IgD-negative memory B cell (primary cell): ENCODE data around the gene CDH7. TPM values are rescaled to one million over a fixed set of nuclear protein-coding genes. Genes with fewer than 3 reads are reported as not detected.

Experiments used
- H3K27ac Mint-ChIP-seq, 3 donors: one replicate each; pipeline ENCODE4 v1.8.0; 2020 to 2022; ENCODE audit warnings: mild to moderate bottlenecking in 3 of 3, mixed read lengths in 3 of 3, moderate library complexity in 1 of 3
- H3K27me3 Mint-ChIP-seq: one replicate; pipeline ENCODE4 v1.8.0; 2021; ENCODE audit warnings: mixed read lengths
- H3K36me3 Mint-ChIP-seq: one replicate; pipeline ENCODE4 v1.8.0; 2020; ENCODE audit warnings: mild to moderate bottlenecking, mixed read lengths
- H3K4me1 Mint-ChIP-seq, 3 donors: one replicate each; pipeline ENCODE4 v1.8.0; 2020 to 2022; ENCODE audit warnings: mixed read lengths in 3 of 3, mild to moderate bottlenecking in 1 of 3
- H3K4me3 Mint-ChIP-seq, 4 donors: one replicate each; pipeline ENCODE4 v1.8.0; 2020 to 2022; ENCODE audit warnings: mild to moderate bottlenecking in 4 of 4, mixed read lengths in 4 of 4, moderate library complexity in 3 of 4
- H3K9me3 Mint-ChIP-seq, 3 donors: one replicate each; pipeline ENCODE4 v1.8.0; 2020 to 2021; ENCODE audit warnings: mixed read lengths in 3 of 3, mild to moderate bottlenecking in 1 of 3
- polyA plus RNA-seq: library from polyadenylated mRNA; unstranded; fragments of 300-500 nt; fragmentation: Illumina TruSeq; gene quantifications from one replicate; pipeline ENCODE4 v1.2.3, GENCODE V29; 2021

CDH7 gene
- polyA plus RNA-seq, 1 donor from 2014 or later: not detected

DNA sequence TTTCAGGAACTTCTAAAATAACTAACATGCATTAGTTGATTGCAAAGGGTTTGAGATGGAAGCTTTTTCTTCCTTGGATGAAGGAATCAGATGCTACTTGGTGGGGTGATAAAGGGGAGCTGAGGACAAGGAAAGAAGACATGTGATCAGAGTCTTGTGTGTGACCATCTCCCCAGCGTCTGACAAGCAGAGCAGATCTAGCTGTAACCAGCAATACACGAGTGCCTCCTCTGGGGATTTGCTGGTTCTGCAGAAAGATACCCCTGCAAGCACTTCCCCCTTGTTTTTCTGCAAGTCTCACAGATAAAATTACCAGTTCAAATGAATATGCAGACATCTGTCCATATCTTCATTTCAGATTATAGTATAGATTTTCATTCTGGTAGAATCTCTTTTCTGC lies 2.7 kb downstream of the CDH7 start:
- H3K4me3 Mint-ChIP-seq: no peak overlapping the region
- no peaks in the 10 kb centered on the region for H3K4me1 Mint-ChIP-seq
- H3K27ac Mint-ChIP-seq: no peak overlapping the region
- H3K36me3 Mint-ChIP-seq: no peaks in the 10 kb centered on the region
- peaks cover 5% of the 10 kb centered on the region for H3K27me3 Mint-ChIP-seq
- H3K9me3 Mint-ChIP-seq: peaks cover 0 to 3% (median 2%) of the 10 kb centered on the region in 3 donors

DNA sequence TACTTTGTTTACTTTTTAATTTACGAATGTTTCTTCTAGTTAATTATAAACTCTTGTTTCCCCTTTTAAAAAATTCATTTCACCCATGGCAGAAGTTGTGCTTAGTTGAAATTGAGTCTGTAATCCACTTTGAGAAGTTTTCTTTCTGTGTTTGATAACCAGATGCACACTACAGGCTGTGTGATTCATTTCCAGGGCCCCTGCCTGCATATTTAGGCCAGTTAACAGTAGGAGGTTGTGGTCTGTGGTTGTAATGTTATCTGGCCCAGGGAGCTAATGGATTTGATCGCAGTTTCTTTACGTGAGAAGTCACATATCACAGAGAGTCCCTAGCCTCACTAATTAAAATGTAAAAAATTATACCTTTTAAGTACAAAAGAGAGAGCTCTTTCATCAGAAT lies 3.3 kb downstream of the CDH7 start:
- H3K27me3 Mint-ChIP-seq: peaks cover 5% of the 10 kb centered on the region
- no peaks in the 10 kb centered on the region for H3K36me3 Mint-ChIP-seq
- no peak overlapping the region for H3K4me3 Mint-ChIP-seq
- H3K4me1 Mint-ChIP-seq: no peaks in the 10 kb centered on the region
- peaks cover 0 to 3% (median 2%) of the 10 kb centered on the region in 3 donors for H3K9me3 Mint-ChIP-seq
- H3K27ac Mint-ChIP-seq: no peak overlapping the region

DNA sequence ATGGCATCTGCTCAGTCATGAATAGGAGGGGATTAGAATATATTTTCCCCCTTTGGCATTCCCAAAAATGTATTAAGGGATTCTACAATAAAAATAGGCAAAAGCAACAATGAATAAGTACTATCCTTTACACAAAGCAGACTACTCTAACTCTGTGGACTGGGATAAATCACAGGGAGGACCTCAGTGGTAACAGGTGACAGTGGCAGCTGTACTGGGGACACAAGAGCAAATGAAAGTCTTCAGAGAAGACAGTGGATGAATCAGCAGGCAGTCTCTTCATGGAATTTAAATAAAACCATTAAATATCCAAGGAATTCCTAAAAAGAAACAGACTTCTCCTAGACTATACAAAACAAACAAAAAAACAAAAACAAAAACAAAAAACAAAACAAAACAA lies 4.8 kb downstream of the CDH7 start:
- Mint-ChIP-seq H3K4me3 (no peak overlapping the region), H3K36me3 (no peaks in the 10 kb centered on the region), H3K9me3 (peaks cover 0 to 3% (median 2%) of the 10 kb centered on the region in 3 donors), H3K27ac (no peak overlapping the region), H3K27me3 (peaks cover 5% of the 10 kb centered on the region), H3K4me1 (no peaks in the 10 kb centered on the region)

DNA sequence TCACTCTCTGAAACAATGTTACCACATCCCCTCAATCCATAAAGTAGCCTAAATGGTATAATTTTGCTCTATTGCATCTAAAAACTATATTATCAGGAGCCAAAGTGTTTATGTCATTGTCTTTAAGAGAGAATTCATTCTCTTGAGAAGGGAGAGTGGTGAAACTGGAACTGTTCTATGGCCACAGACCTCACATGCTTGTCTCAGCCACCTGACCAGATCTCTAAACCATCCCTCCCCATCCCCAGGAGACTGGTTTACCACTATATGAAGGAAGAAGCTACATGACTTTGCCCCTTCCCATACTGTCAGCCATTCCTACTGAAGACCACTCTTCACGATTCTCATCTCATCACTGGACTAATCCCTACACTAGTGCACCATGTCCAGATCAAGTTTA lies 9.6 kb downstream of the CDH7 start:
- Mint-ChIP-seq H3K9me3 (peaks cover 0 to 3% (median under 1%) of the 10 kb centered on the region in 3 donors), H3K4me3 (no peak overlapping the region), H3K4me1 (no peaks in the 10 kb centered on the region), H3K27me3 (no peaks in the 10 kb centered on the region), H3K27ac (no peak overlapping the region), H3K36me3 (no peaks in the 10 kb centered on the region)

DNA sequence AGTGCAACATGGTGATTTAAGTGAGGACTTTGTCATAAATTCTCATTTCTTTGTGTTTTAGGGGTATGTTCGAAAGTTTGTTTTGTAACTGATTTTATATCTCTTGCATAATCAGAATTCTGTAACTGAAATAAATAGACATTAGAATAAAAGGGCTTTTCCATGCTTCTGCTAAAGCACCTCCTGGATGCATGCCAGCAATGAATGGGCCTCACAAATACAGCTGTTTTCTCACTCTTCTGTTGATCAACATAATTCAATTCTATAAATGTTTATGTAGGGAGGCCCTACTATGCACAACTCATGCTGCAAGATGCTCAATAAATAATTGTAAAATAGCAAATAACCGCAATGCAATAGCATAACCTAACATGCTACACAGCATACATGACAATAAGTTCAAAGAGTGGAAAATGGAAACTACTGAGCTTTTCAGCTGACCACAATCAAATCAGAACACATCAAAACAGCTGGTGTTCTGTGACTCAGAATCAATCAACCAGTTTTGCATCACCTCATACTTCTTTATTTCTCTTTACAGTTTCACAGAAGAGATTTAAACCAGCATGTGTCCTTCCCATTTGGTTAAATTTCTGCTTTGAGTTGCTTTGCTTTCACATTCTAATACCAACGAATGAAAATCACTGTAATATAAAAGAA lies 11.0 kb downstream of the CDH7 start:
- Mint-ChIP-seq H3K27ac (no peak overlapping the region), H3K9me3 (peaks cover 0 to 3% (median 0%) of the 10 kb centered on the region in 3 donors), H3K4me1 (no peaks in the 10 kb centered on the region), H3K27me3 (no peaks in the 10 kb centered on the region), H3K36me3 (no peaks in the 10 kb centered on the region), H3K4me3 (no peak overlapping the region)

DNA sequence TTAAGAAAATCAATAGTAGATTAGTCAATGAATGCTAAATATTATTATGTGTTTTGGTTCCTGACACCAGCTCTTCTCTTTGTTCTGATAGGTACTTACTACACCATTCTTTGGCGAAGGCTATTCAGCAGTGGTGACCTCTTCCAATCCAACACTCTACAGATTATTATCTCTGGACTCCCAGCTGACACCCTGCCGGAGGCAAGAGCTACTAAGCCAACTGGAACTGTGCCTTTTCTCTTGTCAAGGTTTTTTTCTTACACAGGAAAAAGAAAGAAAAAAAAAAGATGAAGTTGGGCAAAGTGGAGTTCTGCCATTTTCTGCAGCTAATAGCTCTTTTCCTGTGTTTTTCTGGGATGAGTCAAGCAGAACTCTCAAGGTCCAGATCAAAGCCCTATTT lies 11.7 kb downstream of the CDH7 start:
- no peaks in the 10 kb centered on the region for H3K4me1 Mint-ChIP-seq
- no peaks in the 10 kb centered on the region for H3K36me3 Mint-ChIP-seq
- H3K4me3 Mint-ChIP-seq: no peak overlapping the region

DNA sequence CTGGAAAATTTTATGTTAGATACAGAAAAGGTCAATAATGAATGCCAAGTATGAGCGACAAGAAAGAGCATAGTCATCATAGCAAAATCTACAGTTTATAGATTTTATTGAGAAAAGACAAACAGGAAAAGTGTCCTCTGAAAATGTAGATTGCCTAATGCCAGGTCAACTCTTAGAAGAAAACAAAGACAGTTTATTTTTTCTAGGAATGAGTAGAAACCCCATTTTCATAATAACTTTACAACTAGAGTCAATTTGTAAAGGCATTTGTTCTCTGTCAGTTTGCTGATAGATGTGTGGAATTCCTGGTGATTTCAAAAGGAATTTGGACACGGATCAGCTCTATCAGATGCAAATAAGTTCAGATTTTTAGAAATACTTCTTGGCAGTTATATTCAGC lies 16.6 kb downstream of the CDH7 start:
- no peak overlapping the region for H3K4me3 Mint-ChIP-seq
- H3K9me3 Mint-ChIP-seq: peaks cover 0 to 4% (median 1%) of the 10 kb centered on the region in 3 donors
- H3K27ac Mint-ChIP-seq: no peak overlapping the region
- no peaks in the 10 kb centered on the region for H3K36me3 Mint-ChIP-seq
- no peaks in the 10 kb centered on the region for H3K27me3 Mint-ChIP-seq
- no peaks in the 10 kb centered on the region for H3K4me1 Mint-ChIP-seq

More for the DNA sequence above, 11.7 kb downstream of the CDH7 start:
- Mint-ChIP-seq H3K27me3 (no peaks in the 10 kb centered on the region), H3K9me3 (peaks cover 0 to 1% (median 0%) of the 10 kb centered on the region in 3 donors), H3K27ac (no peak overlapping the region)

DNA sequence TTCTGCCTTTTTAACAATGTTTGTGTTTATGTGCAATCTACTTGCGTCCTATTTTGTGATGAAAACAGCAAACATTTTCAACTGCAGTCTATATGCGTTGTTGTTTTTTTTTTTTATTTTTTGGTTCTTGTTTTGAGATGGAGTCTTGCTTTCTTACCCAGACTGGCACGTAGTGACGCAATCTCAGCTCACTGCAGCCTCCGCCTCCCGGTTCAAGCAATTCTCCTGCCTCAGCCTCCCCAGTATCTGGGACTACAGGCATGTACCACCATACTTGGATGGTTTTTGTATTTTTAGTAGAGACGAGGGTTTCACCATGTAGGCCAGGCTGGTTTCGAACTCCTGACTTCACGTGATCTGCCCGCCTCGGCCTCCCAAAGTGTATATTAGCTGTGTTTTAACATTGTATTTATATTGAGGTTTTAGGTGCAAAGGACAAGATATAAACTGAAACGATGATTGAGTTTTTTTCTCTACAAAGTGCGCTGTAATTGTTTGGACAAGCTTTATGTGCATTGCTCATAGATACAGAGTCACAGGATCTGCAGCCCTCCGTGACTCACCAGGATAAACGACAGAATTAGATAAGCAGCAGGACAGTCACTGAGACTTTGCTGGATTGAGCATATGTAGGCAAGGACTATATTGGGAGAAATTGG lies 17.4 kb downstream of the CDH7 start:
- no peaks in the 10 kb centered on the region for H3K36me3 Mint-ChIP-seq
- no peaks in the 10 kb centered on the region for H3K27me3 Mint-ChIP-seq
- no peak overlapping the region for H3K27ac Mint-ChIP-seq
- no peak overlapping the region for H3K4me3 Mint-ChIP-seq
- peaks cover 0 to 4% (median 0%) of the 10 kb centered on the region in 3 donors for H3K9me3 Mint-ChIP-seq
- H3K4me1 Mint-ChIP-seq: no peaks in the 10 kb centered on the region

DNA sequence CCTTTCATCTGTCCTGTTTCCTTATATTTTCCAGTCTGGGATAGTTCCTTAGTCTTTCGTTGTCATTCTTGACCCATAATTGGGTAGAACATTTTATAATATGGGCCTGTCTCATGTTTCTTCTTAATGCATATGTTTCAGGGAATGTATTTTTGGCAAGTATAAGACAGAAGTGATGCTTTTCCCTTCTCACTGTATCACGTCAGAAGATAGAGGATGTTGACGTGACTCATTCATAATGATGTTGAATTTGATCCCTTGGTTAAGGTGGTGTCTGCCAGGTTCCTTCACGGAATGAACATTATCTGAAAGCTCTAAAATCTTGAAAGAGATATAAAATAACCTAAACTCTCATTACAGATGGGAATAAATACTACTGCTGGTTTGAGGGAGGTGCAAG lies 18.8 kb downstream of the CDH7 start:
- H3K9me3 Mint-ChIP-seq: peaks cover 0 to 4% (median 0%) of the 10 kb centered on the region in 3 donors
- H3K36me3 Mint-ChIP-seq: no peaks in the 10 kb centered on the region
- H3K27me3 Mint-ChIP-seq: no peaks in the 10 kb centered on the region
- H3K27ac Mint-ChIP-seq: no peak overlapping the region
- H3K4me1 Mint-ChIP-seq: no peaks in the 10 kb centered on the region
- no peak overlapping the region for H3K4me3 Mint-ChIP-seq

DNA sequence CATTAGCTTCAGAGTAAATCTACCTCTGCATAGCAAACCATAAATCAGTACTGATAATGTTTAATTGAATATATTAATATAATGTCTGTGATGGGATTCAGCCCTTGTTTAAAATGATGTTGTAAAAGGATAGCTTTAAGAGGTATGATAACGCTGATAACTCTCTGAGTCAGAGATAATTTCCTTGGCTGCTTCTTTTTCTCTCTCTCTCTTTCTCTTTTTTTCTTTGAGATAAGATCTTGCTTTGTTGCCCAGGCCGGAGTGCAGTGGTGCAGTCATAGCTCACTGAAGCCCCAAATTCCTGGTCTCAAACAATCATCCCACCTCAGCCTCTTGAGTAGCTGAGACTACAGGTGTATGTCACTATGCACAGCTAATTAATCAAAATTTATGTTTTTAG lies 35.7 kb downstream of the CDH7 start:
- Mint-ChIP-seq H3K36me3 (no peaks in the 10 kb centered on the region), H3K4me1 (no peaks in the 10 kb centered on the region), H3K4me3 (no peak overlapping the region), H3K9me3 (peaks cover 0 to 7% (median 5%) of the 10 kb centered on the region in 3 donors), H3K27me3 (no peaks in the 10 kb centered on the region), H3K27ac (no peak overlapping the region)

DNA sequence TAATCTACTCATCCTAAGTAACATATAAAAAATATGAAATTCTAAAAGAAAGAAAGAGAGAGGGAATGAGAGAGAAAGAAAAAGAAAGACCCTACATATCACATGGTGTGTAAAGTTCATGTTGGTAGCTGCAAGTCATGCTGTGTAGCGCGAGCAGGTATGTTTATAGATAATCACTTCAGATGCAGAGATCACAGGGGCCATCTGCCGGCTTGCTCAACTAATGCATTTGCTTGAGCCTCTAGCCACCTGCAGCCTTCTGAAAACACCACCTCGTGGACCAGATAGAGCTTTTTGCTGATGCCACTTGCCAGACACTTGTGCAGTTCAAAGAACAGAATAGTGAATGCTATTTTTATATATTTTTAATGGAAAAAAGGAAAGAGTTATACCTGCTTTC lies 37.6 kb downstream of the CDH7 start:
- Mint-ChIP-seq H3K4me1 (no peaks in the 10 kb centered on the region), H3K9me3 (peaks cover 0 to 7% (median 5%) of the 10 kb centered on the region in 3 donors), H3K4me3 (no peak overlapping the region), H3K27ac (no peak overlapping the region), H3K36me3 (no peaks in the 10 kb centered on the region), H3K27me3 (no peaks in the 10 kb centered on the region)

DNA sequence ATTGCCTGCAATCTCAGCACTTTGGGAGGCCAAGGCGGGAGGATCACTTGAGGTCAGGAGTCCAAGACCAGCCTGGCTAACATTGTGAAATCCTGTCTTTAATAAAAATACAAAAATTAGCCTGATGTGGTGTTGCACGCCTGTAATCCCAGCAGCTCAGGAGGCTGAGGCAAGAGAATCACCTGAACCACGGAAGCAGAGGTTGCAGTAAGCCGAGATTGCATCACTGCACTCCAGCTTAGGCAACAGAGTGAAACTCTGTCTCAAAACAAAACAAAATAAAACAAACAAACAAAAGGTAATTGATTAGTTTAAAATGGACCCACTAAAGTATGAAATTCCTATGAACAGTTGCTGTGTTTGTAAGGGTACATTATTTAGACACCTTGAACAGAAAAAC lies 39.8 kb downstream of the CDH7 start:
- Mint-ChIP-seq H3K9me3 (peaks cover 0 to 8% (median 7%) of the 10 kb centered on the region in 3 donors), H3K27ac (no peak overlapping the region), H3K27me3 (no peaks in the 10 kb centered on the region), H3K4me1 (no peaks in the 10 kb centered on the region), H3K36me3 (no peaks in the 10 kb centered on the region), H3K4me3 (no peak overlapping the region)

DNA sequence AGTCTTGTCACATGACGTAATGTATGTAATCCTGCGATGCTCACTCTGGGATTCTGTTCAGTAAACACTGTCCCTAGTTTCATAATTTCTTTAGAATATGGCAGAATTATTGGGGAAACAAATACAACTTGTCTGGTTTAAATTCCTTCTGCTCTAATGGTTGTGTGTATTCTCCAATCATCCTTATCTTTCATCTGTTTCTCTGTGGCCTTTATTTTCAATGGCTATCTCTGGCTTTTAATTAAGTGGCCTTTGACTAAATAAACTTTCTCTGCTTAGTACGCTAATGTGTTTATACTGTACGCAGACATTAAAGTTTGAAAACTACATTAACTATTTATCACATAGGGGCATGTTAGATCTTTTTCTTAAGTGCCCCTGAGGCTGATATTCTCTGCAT lies 40.9 kb downstream of the CDH7 start:
- H3K4me3 Mint-ChIP-seq: peak overlapping the region in 1 of 4 donors; percentile 28

DNA sequence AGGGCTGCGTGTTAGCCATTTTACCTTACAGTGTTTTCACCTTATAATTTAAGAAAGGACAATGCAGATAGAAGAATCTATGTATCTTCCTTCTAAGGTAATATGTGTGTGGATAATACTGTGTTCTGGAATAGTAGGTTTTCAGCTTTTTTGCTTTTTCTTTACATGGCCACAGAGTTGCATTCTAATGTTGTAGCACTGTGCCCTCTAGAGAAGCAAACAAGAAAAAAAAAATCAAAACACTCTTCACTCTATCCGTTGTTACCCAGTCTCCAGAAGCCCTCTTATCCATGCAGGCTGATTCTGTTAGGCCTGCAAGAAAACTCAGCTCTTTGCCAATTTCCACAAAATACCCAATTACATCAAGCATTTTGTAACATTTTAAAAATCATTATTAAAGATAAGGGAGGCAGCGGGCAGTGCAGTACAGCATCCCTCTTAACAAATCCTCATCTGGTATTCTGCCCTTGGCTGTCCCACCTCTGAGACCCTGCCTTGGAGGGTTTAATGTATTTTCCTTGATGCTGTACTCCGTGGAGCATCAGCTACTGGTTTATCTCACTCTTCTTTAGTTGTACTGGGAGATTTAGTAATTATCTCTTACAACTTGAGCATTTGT lies 41.8 kb downstream of the CDH7 start:
- Mint-ChIP-seq H3K36me3 (no peaks in the 10 kb centered on the region), H3K9me3 (peaks cover 0 to 8% (median 7%) of the 10 kb centered on the region in 3 donors), H3K27me3 (no peaks in the 10 kb centered on the region), H3K4me3 (no peak overlapping the region), H3K27ac (no peak overlapping the region), H3K4me1 (no peaks in the 10 kb centered on the region)

More for the DNA sequence above, 40.9 kb downstream of the CDH7 start:
- Mint-ChIP-seq H3K27me3 (no peaks in the 10 kb centered on the region), H3K9me3 (peaks cover 0 to 8% (median 7%) of the 10 kb centered on the region in 3 donors), H3K36me3 (no peaks in the 10 kb centered on the region), H3K27ac (no peak overlapping the region), H3K4me1 (no peaks in the 10 kb centered on the region)

DNA sequence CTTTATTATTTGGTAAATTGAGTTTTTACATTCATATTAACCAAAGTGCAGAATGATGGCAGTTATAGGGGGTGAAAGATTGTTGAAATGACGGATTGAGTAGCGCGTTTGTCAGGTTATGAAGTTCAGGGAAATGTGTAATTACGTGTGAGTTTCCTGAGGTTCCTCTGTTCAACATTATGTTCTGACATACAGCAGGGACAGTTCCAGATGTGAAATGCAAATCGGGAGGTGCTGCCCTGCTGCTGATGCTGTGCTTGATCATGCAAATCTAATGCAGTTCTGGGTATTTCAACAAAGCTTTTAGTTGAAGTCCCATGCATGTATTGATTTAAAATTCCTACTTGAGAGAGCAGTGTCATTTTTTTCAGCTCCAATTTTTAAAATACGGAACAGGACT lies 57.9 kb downstream of the CDH7 start:
- no peaks in the 10 kb centered on the region for H3K4me1 Mint-ChIP-seq
- H3K27ac Mint-ChIP-seq: no peak overlapping the region
- peaks cover 0 to 3% (median 0%) of the 10 kb centered on the region in 3 donors for H3K9me3 Mint-ChIP-seq
- H3K27me3 Mint-ChIP-seq: no peaks in the 10 kb centered on the region
- H3K36me3 Mint-ChIP-seq: no peaks in the 10 kb centered on the region
- H3K4me3 Mint-ChIP-seq: no peak overlapping the region
